Liver (tissue), 9 donors: Measurements from ENCODE around the gene LMLN. TPM values are rescaled to one million over a fixed set of nuclear protein-coding genes. Genes with fewer than 3 reads are reported as not detected.

Experiments
- DNase-seq: peaks from one replicate; pipeline ENCODE4 v3.0.0-alpha.2; 2017; ENCODE audit warnings: low spot score
- H3K27ac ChIP-seq, 2 donors: one replicate each; pipeline ENCODE4 v1.7.0; 2013; ENCODE audit warnings: inconsistent platforms in 2 of 2, low read length in 2 of 2, control low read depth in 1 of 2, low read depth in 1 of 2, mild to moderate bottlenecking in 1 of 2
- H3K27me3 ChIP-seq, 4 donors: one replicate each; pipeline versions ENCODE4 v1.6.1 to v1.7.0; 2013; ENCODE audit warnings: low read length in 3 of 4, inconsistent platforms in 1 of 4, mild to moderate bottlenecking in 1 of 4, moderate library complexity in 1 of 4; ENCODE audit not compliant: control insufficient read depth in 4 of 4, insufficient read depth in 4 of 4
- H3K36me3 ChIP-seq, 4 donors: one replicate each; pipeline versions ENCODE4 v1.6.1 to v1.7.0; 2013; ENCODE audit warnings: low read length in 3 of 4, mild to moderate bottlenecking in 3 of 4, low read depth in 1 of 4, moderate library complexity in 1 of 4; ENCODE audit not compliant: control insufficient read depth in 4 of 4, insufficient read depth in 3 of 4
- H3K4me1 ChIP-seq, 4 donors: one replicate each; pipeline versions ENCODE4 v1.6.1 to v1.7.0; 2013; ENCODE audit warnings: low read length in 3 of 4, mild to moderate bottlenecking in 3 of 4, moderate library complexity in 1 of 4; ENCODE audit not compliant: control insufficient read depth in 4 of 4, insufficient read depth in 4 of 4
- H3K4me3 ChIP-seq, 3 donors: one replicate each; pipeline versions ENCODE4 v1.6.1 to v1.7.0; 2013; ENCODE audit warnings: low read length in 3 of 3, control low read depth in 1 of 3, low read depth in 1 of 3, mild to moderate bottlenecking in 1 of 3
- H3K9ac ChIP-seq, 2 donors: one replicate each; pipeline ENCODE4 v1.7.0; 2013; ENCODE audit warnings: low read length in 2 of 2, mild to moderate bottlenecking in 2 of 2, moderate library complexity in 2 of 2, control low read depth in 1 of 2, low read depth in 1 of 2
- H3K9me3 ChIP-seq, 4 donors: one replicate each; pipeline versions ENCODE4 v1.6.1 to v1.7.0; 2013; ENCODE audit warnings: low read length in 3 of 4; ENCODE audit not compliant: control insufficient read depth in 4 of 4
- EGR1 ChIP-seq, 2 donors: IDR thresholded peaks; 2 replicates each; pipeline ENCODE4 v1.6.1; 2016 to 2018; ENCODE audit warnings: antibody characterized with exemption in 2 of 2, low read depth in 2 of 2
- FOXA1 ChIP-seq: IDR thresholded peaks from 2 replicates; pipeline ENCODE4 v1.6.1; 2016; ENCODE audit warnings: antibody characterized with exemption
- FOXA2 ChIP-seq: IDR thresholded peaks from 2 replicates; pipeline ENCODE4 v1.6.1; 2016; ENCODE audit warnings: antibody characterized with exemption
- GABPA ChIP-seq, 2 donors: IDR thresholded peaks in 1 of 2; conservative IDR thresholded peaks in 1 of 2; 2 replicates each; pipeline ENCODE4 v1.6.1; 2016; ENCODE audit warnings: antibody characterized with exemption in 2 of 2, mild to moderate bottlenecking in 1 of 2, moderate library complexity in 1 of 2
- HNF4A ChIP-seq, 2 donors: conservative IDR thresholded peaks; 2 replicates each; pipeline ENCODE4 v1.6.1; 2016; ENCODE audit warnings: antibody characterized with exemption in 2 of 2, mild to moderate bottlenecking in 2 of 2
- HNF4G ChIP-seq: IDR thresholded peaks from 2 replicates; pipeline ENCODE4 v1.6.1; 2016; ENCODE audit warnings: antibody characterized with exemption
- JUND ChIP-seq, 2 donors: IDR thresholded peaks; 2 replicates each; pipeline ENCODE4 v1.6.1; 2016; ENCODE audit warnings: antibody characterized with exemption in 2 of 2
- NR2F2 ChIP-seq: IDR thresholded peaks from 2 replicates; pipeline ENCODE4 v1.6.1; 2016; ENCODE audit warnings: antibody characterized with exemption
- RXRA ChIP-seq, 2 donors: IDR thresholded peaks; 2 replicates each; pipeline ENCODE4 v1.6.1; 2017 to 2018; ENCODE audit warnings: antibody characterized with exemption in 2 of 2, mild to moderate bottlenecking in 1 of 2
- SP1 ChIP-seq: IDR thresholded peaks from 2 replicates; pipeline ENCODE4 v1.6.1; 2018; ENCODE audit warnings: antibody characterized with exemption, mild to moderate bottlenecking
- TAF1 ChIP-seq: conservative IDR thresholded peaks from 2 replicates; pipeline ENCODE4 v1.6.1; 2016; ENCODE audit warnings: antibody characterized with exemption, mild to moderate bottlenecking
- YY1 ChIP-seq: IDR thresholded peaks from 2 replicates; pipeline ENCODE4 v1.6.1; 2016; ENCODE audit warnings: antibody characterized with exemption, mild to moderate bottlenecking
- ZBTB33 ChIP-seq: IDR thresholded peaks from 2 replicates; pipeline ENCODE4 v1.6.1; 2016; ENCODE audit warnings: antibody characterized with exemption
- WGBS: extraction: QIAGEN DNeasy Blood & Tissue Kit; methylation state at CpG from one replicate; pipeline ENCODE4 v1.1.7; 2013; 5-methylcytosine and 5-hydroxymethylcytosine counted together
- polyA plus RNA-seq, 2 donors: library from polyadenylated mRNA; stranded (reverse) in 1 of 2; unstranded in 1 of 2; fragments of 200-250 nt in 1 of 2; fragments of >200 nt in 1 of 2; fragmentation: Nextera tagmentation in 1 of 2; extraction: Ambion mirVana in 1 of 2; gene quantifications; one replicate each; pipeline versions ENCODE4 v1.2.1 to v1.2.3, GENCODE V29; 2013 to 2015
- total RNA-seq, 2 donors: library from RNA; depleted of rRNA; stranded (reverse); fragments of >200 nt; gene quantifications; one replicate each; pipeline ENCODE4 v1.2.3, GENCODE V29; 2014
- TF ChIP-seq, protein P1 (sequence below): IDR thresholded peaks from 2 replicates; pipeline ENCODE4 v1.6.1; 2016; ENCODE audit warnings: antibody characterized with exemption
- TF ChIP-seq, protein P2 (sequence below): fragments of 150-350 bp; IDR thresholded peaks from 2 replicates; pipeline ENCODE4 v1.5.1; 2017; ENCODE audit warnings: improper control_type of control experiment, low read depth, low read length; ENCODE audit not compliant: missing input control
- TF ChIP-seq, protein P3 (sequence below): IDR thresholded peaks from 2 replicates; pipeline ENCODE4 v1.6.1; 2016; ENCODE audit warnings: antibody characterized with exemption, mild to moderate bottlenecking
- TF ChIP-seq, protein P4 (sequence below): IDR thresholded peaks from 2 replicates; pipeline ENCODE4 v1.6.1; 2016; ENCODE audit warnings: antibody characterized with exemption
- donor health status: healthy.
- donor health status: healthy.
- donor health status: healthy.
- donor health status: healthy.
- donor health status: healthy.

LMLN gene
- total and polyA plus RNA-seq, 4 donors = 0.90 to 3.2 (median 1.8) TPM

GRCh38 chr3:197989651-197990050 is 29.6 kb downstream of the LMLN start:
- no peak overlapping the region for H3K9ac ChIP-seq
- no peaks in the 10 kb centered on the region for H3K4me1 ChIP-seq
- no peaks in the 10 kb centered on the region for H3K27me3 ChIP-seq
- peaks cover 0 to 10% (median 4%) of the 10 kb centered on the region in 4 donors for H3K36me3 ChIP-seq
- no peaks in the 10 kb centered on the region for H3K9me3 ChIP-seq
- TF ChIP-seq, protein P1, sequence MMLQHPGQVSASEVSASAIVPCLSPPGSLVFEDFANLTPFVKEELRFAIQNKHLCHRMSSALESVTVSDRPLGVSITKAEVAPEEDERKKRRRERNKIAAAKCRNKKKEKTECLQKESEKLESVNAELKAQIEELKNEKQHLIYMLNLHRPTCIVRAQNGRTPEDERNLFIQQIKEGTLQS = no peak
- TF ChIP-seq SP1 (no peak), FOXA1 (no peak), JUND (IDR thresholded peaks at IDR 0.05) (no peak), EGR1 (IDR thresholded peaks at IDR 0.05; ENCODE audit: low read depth in 2 of 2) (no peak), RXRA (IDR thresholded peaks at IDR 0.05) (no peak), FOXA2 (no peak), TAF1 (no peak), HNF4G (no peak), HNF4A (conservative IDR thresholded peaks at IDR 0.05) (no peak)
- TF ChIP-seq, protein P2, sequence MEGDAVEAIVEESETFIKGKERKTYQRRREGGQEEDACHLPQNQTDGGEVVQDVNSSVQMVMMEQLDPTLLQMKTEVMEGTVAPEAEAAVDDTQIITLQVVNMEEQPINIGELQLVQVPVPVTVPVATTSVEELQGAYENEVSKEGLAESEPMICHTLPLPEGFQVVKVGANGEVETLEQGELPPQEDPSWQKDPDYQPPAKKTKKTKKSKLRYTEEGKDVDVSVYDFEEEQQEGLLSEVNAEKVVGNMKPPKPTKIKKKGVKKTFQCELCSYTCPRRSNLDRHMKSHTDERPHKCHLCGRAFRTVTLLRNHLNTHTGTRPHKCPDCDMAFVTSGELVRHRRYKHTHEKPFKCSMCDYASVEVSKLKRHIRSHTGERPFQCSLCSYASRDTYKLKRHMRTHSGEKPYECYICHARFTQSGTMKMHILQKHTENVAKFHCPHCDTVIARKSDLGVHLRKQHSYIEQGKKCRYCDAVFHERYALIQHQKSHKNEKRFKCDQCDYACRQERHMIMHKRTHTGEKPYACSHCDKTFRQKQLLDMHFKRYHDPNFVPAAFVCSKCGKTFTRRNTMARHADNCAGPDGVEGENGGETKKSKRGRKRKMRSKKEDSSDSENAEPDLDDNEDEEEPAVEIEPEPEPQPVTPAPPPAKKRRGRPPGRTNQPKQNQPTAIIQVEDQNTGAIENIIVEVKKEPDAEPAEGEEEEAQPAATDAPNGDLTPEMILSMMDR = no peak
- TF ChIP-seq, protein P3, sequence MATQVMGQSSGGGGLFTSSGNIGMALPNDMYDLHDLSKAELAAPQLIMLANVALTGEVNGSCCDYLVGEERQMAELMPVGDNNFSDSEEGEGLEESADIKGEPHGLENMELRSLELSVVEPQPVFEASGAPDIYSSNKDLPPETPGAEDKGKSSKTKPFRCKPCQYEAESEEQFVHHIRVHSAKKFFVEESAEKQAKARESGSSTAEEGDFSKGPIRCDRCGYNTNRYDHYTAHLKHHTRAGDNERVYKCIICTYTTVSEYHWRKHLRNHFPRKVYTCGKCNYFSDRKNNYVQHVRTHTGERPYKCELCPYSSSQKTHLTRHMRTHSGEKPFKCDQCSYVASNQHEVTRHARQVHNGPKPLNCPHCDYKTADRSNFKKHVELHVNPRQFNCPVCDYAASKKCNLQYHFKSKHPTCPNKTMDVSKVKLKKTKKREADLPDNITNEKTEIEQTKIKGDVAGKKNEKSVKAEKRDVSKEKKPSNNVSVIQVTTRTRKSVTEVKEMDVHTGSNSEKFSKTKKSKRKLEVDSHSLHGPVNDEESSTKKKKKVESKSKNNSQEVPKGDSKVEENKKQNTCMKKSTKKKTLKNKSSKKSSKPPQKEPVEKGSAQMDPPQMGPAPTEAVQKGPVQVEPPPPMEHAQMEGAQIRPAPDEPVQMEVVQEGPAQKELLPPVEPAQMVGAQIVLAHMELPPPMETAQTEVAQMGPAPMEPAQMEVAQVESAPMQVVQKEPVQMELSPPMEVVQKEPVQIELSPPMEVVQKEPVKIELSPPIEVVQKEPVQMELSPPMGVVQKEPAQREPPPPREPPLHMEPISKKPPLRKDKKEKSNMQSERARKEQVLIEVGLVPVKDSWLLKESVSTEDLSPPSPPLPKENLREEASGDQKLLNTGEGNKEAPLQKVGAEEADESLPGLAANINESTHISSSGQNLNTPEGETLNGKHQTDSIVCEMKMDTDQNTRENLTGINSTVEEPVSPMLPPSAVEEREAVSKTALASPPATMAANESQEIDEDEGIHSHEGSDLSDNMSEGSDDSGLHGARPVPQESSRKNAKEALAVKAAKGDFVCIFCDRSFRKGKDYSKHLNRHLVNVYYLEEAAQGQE = no peak
- no peak for DNase-seq
- H3K27ac ChIP-seq = no peak overlapping the region
- WGBS = 85% methylated on average over 4 of the region's 4 CpGs
- no peak overlapping the region for H3K4me3 ChIP-seq

DNA sequence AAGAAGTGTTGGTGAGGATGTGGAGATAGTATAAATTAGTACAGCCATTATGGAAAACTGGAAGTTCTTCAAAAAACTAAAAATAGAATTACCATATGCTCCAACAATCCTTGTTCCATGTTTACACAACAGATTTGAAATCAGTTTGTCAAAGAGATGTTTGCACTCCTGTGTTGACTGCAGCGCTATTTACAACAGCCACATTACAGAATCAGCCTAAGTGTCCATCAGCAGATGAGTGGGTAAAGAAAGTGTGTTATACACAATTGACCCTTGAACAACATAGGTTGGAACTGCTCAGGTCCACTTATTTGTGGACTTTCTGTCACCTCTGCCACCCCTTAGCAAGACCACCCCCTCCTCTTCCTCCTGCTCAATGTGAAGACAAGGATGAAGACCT is 34.7 kb downstream of the LMLN start:
- no peak overlapping the region for H3K27ac ChIP-seq
- H3K9me3 ChIP-seq = no peaks in the 10 kb centered on the region
- no peak for DNase-seq
- no peaks in the 10 kb centered on the region for H3K27me3 ChIP-seq
- 96% methylated on average over 1 of the region's 1 CpG for WGBS
- no peak for TF ChIP-seq YY1
- TF ChIP-seq JUND (IDR thresholded peaks at IDR 0.05) = no peak
- TF ChIP-seq HNF4A (conservative IDR thresholded peaks at IDR 0.05) = no peak
- no peak for TF ChIP-seq ZBTB33
- TF ChIP-seq FOXA1 = no peak
- no peak for TF ChIP-seq SP1
- TF ChIP-seq, protein P4, sequence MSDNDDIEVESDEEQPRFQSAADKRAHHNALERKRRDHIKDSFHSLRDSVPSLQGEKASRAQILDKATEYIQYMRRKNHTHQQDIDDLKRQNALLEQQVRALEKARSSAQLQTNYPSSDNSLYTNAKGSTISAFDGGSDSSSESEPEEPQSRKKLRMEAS = no peak
- no peak for TF ChIP-seq EGR1 (IDR thresholded peaks at IDR 0.05; ENCODE audit: low read depth in 2 of 2)
- TF ChIP-seq TAF1 = no peak
- no peak for TF ChIP-seq HNF4G
- TF ChIP-seq, protein P1 = no peak
- TF ChIP-seq, protein P2 = no peak
- no peak for TF ChIP-seq GABPA (IDR thresholded peaks at IDR 0.05 in 1 of 2, conservative IDR thresholded peaks at IDR 0.05 in 1 of 2)
- TF ChIP-seq NR2F2 = no peak
- peaks cover 0 to 6% (median 3%) of the 10 kb centered on the region in 4 donors for H3K36me3 ChIP-seq
- H3K4me1 ChIP-seq = no peaks in the 10 kb centered on the region
- H3K4me3 ChIP-seq = no peak overlapping the region
- no peak overlapping the region for H3K9ac ChIP-seq
